Uterus (tissue), 2 donors: ENCODE measurements around the gene HBA1.

Experiments
- CTCF ChIP-seq, 4 experiments: fragments of 200-600 bp in 2 of 4; fragments of 450-650 bp in 2 of 4; sonication (generic) in 2 of 4; IDR thresholded peaks; one replicate each; pipeline ENCODE4 v1.5.1; 2016 to 2019; ENCODE audit warnings: antibody characterized with exemption in 4 of 4, mild to moderate bottlenecking in 2 of 4, moderate library complexity in 1 of 4
- POLR2A ChIP-seq, 2 donors: fragments of 450-650 bp; IDR thresholded peaks; one replicate each; pipeline ENCODE4 v1.6.1; 2016; ENCODE audit warnings: antibody characterized with exemption in 2 of 2, mild to moderate bottlenecking in 1 of 2, moderate library complexity in 1 of 2

- TF ChIP-seq CTCF (IDR thresholded peaks at IDR 0.05) (no peak), POLR2A (IDR thresholded peaks at IDR 0.05) (no peak)
Observed at GRCh38 chr16:200388-200787, 23.9 kb downstream of the HBA1 start.
